ENCODE measurements around the gene INO80E. TPM values are rescaled to one million over a fixed set of nuclear protein-coding genes. Genes with fewer than 3 reads are reported as not detected.

Gene INO80E
- total RNA-seq, 1 donor from 2014 or later: 98.2 TPM

Other genes starting within 250 kb of the INO80E start
- gene ZG16, start 218.0 kb upstream of the INO80E start, total RNA-seq: not detected in 2 replicates
- 129 and 133 TPM in 2 replicates for gene KIF22, start 205.5 kb upstream of the INO80E start, total RNA-seq
- 353 and 357 TPM in 2 replicates for gene MAZ, start 189.7 kb upstream of the INO80E start, total RNA-seq
- gene PRRT2, start 184.0 kb upstream of the INO80E start, total RNA-seq: 0.61 and 0.91 TPM in 2 replicates
- gene PAGR1, start 180.1 kb upstream of the INO80E start, total RNA-seq: 24.3 and 24.8 TPM in 2 replicates
- gene MVP, start 175.8 kb upstream of the INO80E start, total RNA-seq: 263 and 268 TPM in 2 replicates
- 68.7 and 75.4 TPM in 2 replicates for gene CDIPT, start 133.0 kb upstream of the INO80E start, total RNA-seq
- 0.07 TPM in 2 replicates for gene SEZ6L2, start 96.7 kb upstream of the INO80E start, total RNA-seq
- 0.17 and 0.32 TPM in 2 replicates for gene ASPHD1, start 95.8 kb upstream of the INO80E start, total RNA-seq
- 42.2 and 48.4 TPM in 2 replicates for gene KCTD13, start 70.0 kb upstream of the INO80E start, total RNA-seq
- 46.1 and 54.0 TPM in 2 replicates for gene TMEM219, start 34.2 kb upstream of the INO80E start, total RNA-seq
- 39.8 and 41.5 TPM in 2 replicates for gene TAOK2, start 22.4 kb upstream of the INO80E start, total RNA-seq
- gene HIRIP3, start 624 bp upstream of the INO80E start, total RNA-seq: 35.8 and 36.9 TPM in 2 replicates
- gene DOC2A, start 14.8 kb downstream of the INO80E start, total RNA-seq: not detected in 2 replicates
- gene C16orf92, start 27.0 kb downstream of the INO80E start, total RNA-seq: not detected in 2 replicates
- 1.4 and 2.3 TPM in 2 replicates for gene TLCD3B, start 35.0 kb downstream of the INO80E start, total RNA-seq
- 1,204 and 1,207 TPM in 2 replicates for gene ALDOA, start 69.5 kb downstream of the INO80E start, total RNA-seq
- gene PPP4C, start 79.8 kb downstream of the INO80E start, total RNA-seq: 147 and 149 TPM in 2 replicates
- gene TBX6, start 95.7 kb downstream of the INO80E start, total RNA-seq: 0.54 and 0.68 TPM in 2 replicates
- gene YPEL3, start 100.0 kb downstream of the INO80E start, total RNA-seq: 49.2 and 51.4 TPM in 2 replicates
- 7.6 and 11.2 TPM in 2 replicates for gene GDPD3, start 117.3 kb downstream of the INO80E start, total RNA-seq
- 65.5 and 68.9 TPM in 2 replicates for gene MAPK3, start 127.0 kb downstream of the INO80E start, total RNA-seq
- gene CORO1A, start 187.4 kb downstream of the INO80E start, total RNA-seq: 1,802 and 1,829 TPM in 2 replicates
- gene BOLA2B, start 197.4 kb downstream of the INO80E start, total RNA-seq: 183 and 188 TPM in 2 replicates
- 57.3 and 64.3 TPM in 2 replicates for gene SLX1A, start 197.6 kb downstream of the INO80E start, total RNA-seq
- 29.2 and 31.7 TPM in 2 replicates for gene SULT1A3, start 203.0 kb downstream of the INO80E start, total RNA-seq

Data from T-helper 1 cell treated with Interleukin-12 subunit alpha and Interleukin-12 subunit beta and Interleukin-4 antibody, amounts not matched to agents 30 ng/mL and 1 ng/mL, for 36 hours (primary cell).